HEK293T (cell line): ENCODE results near the gene MFSD6.

ENCODE experiments used
- CTCF ChIA-PET: fragments of 350-600 bp; formaldehyde crosslinking; extraction: SDS; loops from one replicate; lab custom pipeline; 2021; ENCODE audit warnings: antibody characterized with exemption, inconsistent platforms; lab: Yijun Ruan, JAX
- POLR2A ChIA-PET: fragments of 350-600 bp; formaldehyde crosslinking; extraction: SDS; loops from one replicate; lab custom pipeline; 2020; ENCODE audit warnings: antibody characterized with exemption, inconsistent platforms; lab: Yijun Ruan, JAX
- DNase-seq: peaks from one replicate; pipeline ENCODE4 v3.0.0; 2012; ENCODE audit warnings: mixed read lengths; ENCODE audit errors: extremely low spot score
- ARNT ChIP-seq: fragments of 450-650 bp; IDR thresholded peaks from 2 replicates; pipeline ENCODE4 v1.6.1; 2017; ENCODE audit warnings: mild to moderate bottlenecking
- BHLHE40 ChIP-seq: fragments of 450-650 bp; IDR thresholded peaks from 2 replicates; pipeline ENCODE4 v1.6.1; 2016; ENCODE audit warnings: mild to moderate bottlenecking, moderate library complexity, borderline replicate concordance
- CTBP1 ChIP-seq: fragments of 450-650 bp; IDR thresholded peaks from 2 replicates; pipeline ENCODE4 v1.6.1; 2016; ENCODE audit warnings: borderline replicate concordance
- ELF4 ChIP-seq: fragments of 450-650 bp; IDR thresholded peaks from 2 replicates; pipeline ENCODE4 v1.6.1; 2017; ENCODE audit warnings: antibody characterized with exemption
- FOXA1 ChIP-seq: fragments of 450-650 bp; IDR thresholded peaks from 2 replicates; pipeline ENCODE4 v1.6.1; 2016; ENCODE audit warnings: mild to moderate bottlenecking
- FOXK2 ChIP-seq: fragments of 450-650 bp; IDR thresholded peaks from 2 replicates; pipeline ENCODE4 v1.6.1; 2016; ENCODE audit warnings: mild to moderate bottlenecking
- FOXM1 ChIP-seq: fragments of 450-650 bp; IDR thresholded peaks from 2 replicates; pipeline ENCODE4 v1.6.1; 2017; ENCODE audit warnings: mild to moderate bottlenecking, borderline replicate concordance
- HDGF ChIP-seq: fragments of 450-650 bp; IDR thresholded peaks from 2 replicates; pipeline ENCODE4 v1.6.1; 2017; ENCODE audit warnings: antibody characterized with exemption, borderline replicate concordance
- L3MBTL2 ChIP-seq: fragments of 450-650 bp; conservative IDR thresholded peaks from 2 replicates; pipeline ENCODE4 v1.6.1; 2016; ENCODE audit warnings: mild to moderate bottlenecking
- LEF1 ChIP-seq: fragments of 450-650 bp; IDR thresholded peaks from 2 replicates; pipeline ENCODE4 v1.6.1; 2017; ENCODE audit warnings: mild to moderate bottlenecking, borderline replicate concordance
- NFRKB ChIP-seq: fragments of 450-650 bp; IDR thresholded peaks from 2 replicates; pipeline ENCODE4 v1.6.1; 2016; ENCODE audit warnings: mild to moderate bottlenecking, moderate library complexity
- SP1 ChIP-seq: fragments of 450-650 bp; IDR thresholded peaks from 2 replicates; pipeline ENCODE4 v1.6.1; 2017
- SUZ12 ChIP-seq: fragments of 450-650 bp; IDR thresholded peaks from 2 replicates; pipeline ENCODE4 v1.6.1; 2016; ENCODE audit warnings: mild to moderate bottlenecking
- TARDBP ChIP-seq: fragments of 450-650 bp; IDR thresholded peaks from 2 replicates; pipeline ENCODE4 v1.6.1; 2016
- ZNF384 ChIP-seq: fragments of 450-650 bp; IDR thresholded peaks from 2 replicates; pipeline ENCODE4 v1.6.1; 2016
- TF ChIP-seq, protein P1 (sequence below): fragments of 450-650 bp; IDR thresholded peaks from 2 replicates; pipeline ENCODE4 v1.6.1; 2016

MFSD6 gene

DNA sequence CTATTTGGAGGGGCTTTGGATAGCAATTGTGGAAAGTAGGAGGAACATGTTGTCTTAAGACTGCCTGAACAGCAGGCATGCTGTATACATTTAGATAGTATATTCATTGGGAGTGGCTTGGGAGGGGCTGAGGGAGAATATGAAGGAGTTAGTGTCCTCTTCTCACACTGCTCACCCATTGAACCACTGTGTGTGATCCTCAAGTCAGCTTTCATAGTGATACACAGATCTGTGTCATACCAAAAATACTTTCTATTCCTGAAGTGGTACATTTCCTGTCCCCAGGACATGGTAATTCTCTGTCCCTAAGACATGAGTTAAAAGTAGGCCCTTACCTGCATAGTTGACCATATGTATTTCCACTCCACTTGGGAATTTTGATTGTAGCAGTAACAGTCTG lies 116.8 kb downstream of the MFSD6 start:
- no peak for DNase-seq
- ChIA-PET POLR2A (no interaction called here), CTCF (no interaction called here)
- TF ChIP-seq FOXM1 (no peak), LEF1 (no peak), TARDBP (no peak), HDGF (no peak), L3MBTL2 (no peak), FOXK2 (no peak), SUZ12 (no peak), FOXA1 (no peak), NFRKB (no peak), CTBP1 (no peak), BHLHE40 (no peak), ARNT (no peak), ZNF384 (no peak), ELF4 (no peak), SP1 (no peak)
- TF ChIP-seq, protein P1, sequence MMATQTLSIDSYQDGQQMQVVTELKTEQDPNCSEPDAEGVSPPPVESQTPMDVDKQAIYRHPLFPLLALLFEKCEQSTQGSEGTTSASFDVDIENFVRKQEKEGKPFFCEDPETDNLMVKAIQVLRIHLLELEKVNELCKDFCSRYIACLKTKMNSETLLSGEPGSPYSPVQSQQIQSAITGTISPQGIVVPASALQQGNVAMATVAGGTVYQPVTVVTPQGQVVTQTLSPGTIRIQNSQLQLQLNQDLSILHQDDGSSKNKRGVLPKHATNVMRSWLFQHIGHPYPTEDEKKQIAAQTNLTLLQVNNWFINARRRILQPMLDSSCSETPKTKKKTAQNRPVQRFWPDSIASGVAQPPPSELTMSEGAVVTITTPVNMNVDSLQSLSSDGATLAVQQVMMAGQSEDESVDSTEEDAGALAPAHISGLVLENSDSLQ, result no peak

DNA sequence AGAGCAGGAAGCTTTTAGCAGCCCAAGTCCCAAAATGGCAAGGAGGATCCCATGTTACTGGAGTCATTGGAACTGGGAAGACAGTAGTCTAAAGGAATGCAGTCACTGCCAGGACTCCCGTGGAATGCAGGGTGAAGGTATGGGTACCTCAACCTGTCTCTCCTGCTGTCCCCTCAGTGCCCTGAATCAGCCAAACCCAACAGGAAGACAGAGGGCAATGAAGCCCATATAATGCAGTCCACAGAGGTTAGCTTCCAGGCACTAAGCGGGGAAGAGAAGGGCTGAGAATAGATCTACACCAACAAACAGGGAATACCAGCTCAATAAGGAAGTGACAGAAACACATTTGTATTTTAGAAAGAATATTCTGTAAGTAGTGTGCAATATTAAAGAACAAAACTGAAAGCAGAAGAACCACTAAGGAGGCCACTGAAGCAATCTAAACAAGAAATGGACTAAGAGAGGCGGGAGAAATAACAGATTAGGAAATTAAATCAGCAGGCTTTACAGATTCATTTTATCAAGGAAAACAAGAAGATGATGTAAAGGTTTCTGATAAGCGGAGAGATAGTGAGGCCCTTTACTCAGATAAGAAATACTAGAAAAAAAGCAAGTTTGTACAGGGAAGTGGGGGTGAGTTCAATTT lies 118.1 kb downstream of the MFSD6 start:
- TF ChIP-seq CTBP1 (no peak), NFRKB (no peak), FOXM1 (no peak), BHLHE40 (no peak), ZNF384 (no peak), ARNT (no peak), LEF1 (no peak), FOXK2 (no peak), SUZ12 (no peak)
- TF ChIP-seq, protein P1, result no peak
- POLR2A ChIA-PET, result no interaction called here
- no peak for DNase-seq
- CTCF ChIA-PET, result interaction anchor here (0.7 kb wide), 1 partner anchor 179 kb away, joined by 3 read pairs; no protein-coding TSS in a partner anchor

DNA sequence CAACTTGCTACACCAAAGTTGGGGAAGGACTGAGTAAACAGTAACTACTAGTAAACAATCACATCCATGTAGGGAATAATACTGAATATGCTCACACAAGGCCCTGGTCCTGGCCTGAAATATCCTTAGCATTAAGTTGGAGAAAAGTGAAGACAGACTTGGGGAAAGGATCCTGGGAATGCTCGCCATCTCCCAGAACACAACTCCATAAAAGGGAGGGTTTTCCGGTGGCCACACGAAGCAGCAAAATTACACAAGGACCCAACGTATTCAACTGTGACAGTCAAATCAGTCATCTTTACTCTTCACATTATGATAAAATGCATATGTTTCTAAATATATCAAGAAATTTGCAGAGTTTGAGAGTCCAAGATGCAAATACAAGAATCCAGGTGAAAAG lies 119.1 kb downstream of the MFSD6 start:
- TF ChIP-seq, protein P1, result no peak
- TF ChIP-seq FOXM1 (no peak), L3MBTL2 (no peak), ZNF384 (no peak), NFRKB (no peak), TARDBP (no peak), CTBP1 (no peak), FOXA1 (no peak), LEF1 (no peak)
- DNase-seq, result no peak
- CTCF ChIA-PET, result no interaction called here
- POLR2A ChIA-PET, result no interaction called here

DNA sequence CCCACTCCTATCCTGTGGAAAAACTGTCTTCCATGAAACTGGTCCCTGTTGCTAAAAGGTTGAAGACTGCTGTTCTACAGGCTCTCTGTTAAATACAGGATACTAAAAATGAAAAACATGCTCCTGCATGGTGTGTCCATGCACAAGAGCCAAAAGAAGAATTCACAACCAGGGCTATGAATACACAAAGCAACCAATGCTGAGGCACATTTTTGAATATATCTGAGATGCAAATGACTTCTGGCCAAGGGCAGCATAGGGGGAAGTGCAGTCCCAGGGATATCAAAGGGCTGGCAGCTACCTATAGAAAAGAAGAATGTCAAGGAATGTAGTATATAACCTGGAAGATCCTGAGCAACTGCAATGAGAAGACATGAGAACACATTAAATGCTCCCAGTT lies 119.8 kb downstream of the MFSD6 start:
- CTCF ChIA-PET, result no interaction called here
- TF ChIP-seq FOXM1, result no peak
- TF ChIP-seq ELF4, result no peak
- TF ChIP-seq ARNT, result no peak
- TF ChIP-seq FOXA1, result no peak
- TF ChIP-seq TARDBP, result no peak
- no peak for TF ChIP-seq SUZ12
- TF ChIP-seq CTBP1, result no peak
- no peak for TF ChIP-seq FOXK2
- no peak for TF ChIP-seq BHLHE40
- TF ChIP-seq SP1, result no peak
- TF ChIP-seq NFRKB, result no peak
- TF ChIP-seq HDGF, result no peak
- no peak for TF ChIP-seq ZNF384
- POLR2A ChIA-PET, result no interaction called here
- DNase-seq, result no peak

DNA sequence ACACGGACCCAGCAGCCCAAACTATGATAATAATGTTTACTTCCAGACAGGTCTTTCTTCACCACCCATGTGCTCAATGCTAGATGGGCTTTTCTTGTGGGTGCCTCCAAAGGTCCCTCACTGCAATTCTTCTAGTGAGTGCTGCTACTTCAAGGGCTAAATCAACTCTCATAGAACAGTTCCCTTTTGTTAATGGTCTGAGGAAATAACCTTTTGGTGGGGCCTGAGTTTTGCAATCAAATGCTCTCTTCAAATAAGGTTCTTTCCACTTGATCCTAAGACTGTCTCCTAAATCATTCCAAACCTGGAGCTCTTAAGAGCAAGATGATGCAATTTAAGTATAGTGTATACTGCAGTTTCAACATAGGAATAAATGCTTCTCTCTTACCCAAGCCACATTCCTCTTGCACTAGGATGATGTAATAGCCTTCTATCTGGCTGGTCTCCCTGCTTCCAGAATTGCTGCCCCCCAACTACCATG lies 120.4 kb downstream of the MFSD6 start:
- POLR2A ChIA-PET, result no interaction called here
- CTCF ChIA-PET, result no interaction called here
- DNase-seq, result no peak
- no peak for TF ChIP-seq BHLHE40
- no peak for TF ChIP-seq LEF1
- no peak for TF ChIP-seq FOXA1
- TF ChIP-seq FOXK2, result no peak
- no peak for TF ChIP-seq ARNT
- no peak for TF ChIP-seq L3MBTL2
- TF ChIP-seq TARDBP, result no peak
- no peak for TF ChIP-seq SUZ12

DNA sequence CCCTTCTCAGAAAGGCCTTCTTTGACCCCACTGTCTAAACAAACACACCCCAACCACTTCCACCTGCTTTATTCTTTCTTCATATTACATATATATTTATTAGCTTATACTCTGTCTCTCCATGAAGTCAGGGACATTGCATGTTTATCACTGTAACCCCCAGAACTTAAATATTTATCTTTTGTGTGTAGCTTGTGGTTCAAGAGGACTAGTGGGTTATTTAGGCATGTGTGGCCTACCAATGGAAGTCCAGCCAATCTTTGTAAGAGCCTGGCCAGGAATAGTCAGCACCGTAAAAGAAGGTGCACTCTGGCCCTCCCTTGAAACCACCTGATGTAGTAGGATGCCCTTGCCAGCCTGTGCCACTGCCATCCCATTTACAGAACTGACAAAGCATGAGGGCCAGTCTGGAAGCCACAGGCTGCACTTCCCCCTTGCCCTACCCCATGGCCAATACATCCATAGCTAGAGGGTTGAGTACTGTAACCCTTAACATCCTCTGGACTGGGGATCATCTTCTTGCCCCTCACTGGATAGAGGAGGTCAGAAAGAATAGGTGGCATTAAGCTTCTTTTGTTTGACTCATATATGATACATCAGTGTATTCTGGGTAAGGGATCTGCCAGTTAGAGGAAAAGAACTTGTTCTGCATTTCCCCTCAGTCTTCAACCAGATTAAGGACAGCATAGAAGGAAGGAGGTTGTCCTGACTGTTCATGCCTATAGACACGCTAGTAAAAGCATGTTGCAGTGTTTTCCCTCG lies 121.5 kb downstream of the MFSD6 start:
- no peak for DNase-seq
- ChIA-PET CTCF (interaction anchor here (0.6 kb wide), 2 partner anchors 15 to 119 kb away, joined by 3 to 5 read pairs; no protein-coding TSS in a partner anchor), POLR2A (no interaction called here)
- no peak for TF ChIP-seq ZNF384
- TF ChIP-seq LEF1, result no peak
- no peak for TF ChIP-seq ELF4
- TF ChIP-seq CTBP1, result no peak
- no peak for TF ChIP-seq SUZ12
- TF ChIP-seq HDGF, result no peak
- no peak for TF ChIP-seq FOXA1
- no peak for TF ChIP-seq TARDBP
- TF ChIP-seq SP1, result no peak
- no peak for TF ChIP-seq BHLHE40
- TF ChIP-seq FOXK2, result no peak
- TF ChIP-seq FOXM1, result no peak
- no peak for TF ChIP-seq ARNT
- TF ChIP-seq, protein P1, result no peak
- no peak for TF ChIP-seq L3MBTL2
